NCI-H2171 (cell line): ENCODE results near the gene BST1.

Experiments used
- DNase-seq: peaks from one replicate; lab custom pipeline; 2025; lab: John Stamatoyannopoulos, UW

BST1 gene

DNA sequence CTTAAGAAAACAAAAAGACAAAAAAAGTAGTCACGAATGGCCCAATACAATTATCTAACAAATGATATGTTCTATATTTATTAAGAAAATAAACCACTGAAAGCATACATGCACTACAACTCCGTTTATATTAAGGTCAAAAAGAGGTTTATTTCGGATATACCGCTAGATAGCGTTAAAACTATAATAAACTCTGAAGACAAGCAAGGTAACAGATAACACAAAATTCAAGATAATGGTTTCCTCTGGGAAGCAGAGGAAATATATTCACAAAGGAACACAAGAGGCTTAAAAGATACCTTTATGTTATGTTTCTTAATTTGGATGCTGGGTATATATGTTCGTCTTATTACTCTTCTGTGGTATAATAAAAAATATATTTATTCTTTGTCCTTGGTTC is 26.0 kb upstream of the BST1 start:
- no peak for DNase-seq

DNA sequence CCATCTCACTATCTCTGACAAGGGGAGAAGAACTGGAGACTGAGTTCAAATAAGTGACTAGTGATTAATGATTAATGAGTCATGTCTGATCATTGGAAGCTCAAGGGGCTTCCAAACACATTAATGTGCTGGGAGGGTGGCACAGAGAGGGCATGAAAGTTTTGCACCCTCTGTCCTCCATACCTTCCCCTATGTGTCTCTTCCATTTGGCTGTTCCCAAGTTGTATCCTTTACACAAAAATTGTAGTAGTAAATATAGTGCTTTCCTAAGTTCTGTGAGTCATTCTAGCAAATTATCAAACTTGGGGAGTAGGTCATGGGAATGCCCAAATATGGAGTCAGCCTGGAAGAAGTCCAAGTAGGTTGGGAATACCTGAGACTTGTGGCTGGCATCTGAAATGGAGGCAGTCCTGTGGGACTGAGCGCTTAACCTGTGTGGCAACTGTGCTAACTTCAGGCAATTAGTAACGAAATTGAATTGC is 25.3 kb upstream of the BST1 start:
- DNase-seq: no peak

DNA sequence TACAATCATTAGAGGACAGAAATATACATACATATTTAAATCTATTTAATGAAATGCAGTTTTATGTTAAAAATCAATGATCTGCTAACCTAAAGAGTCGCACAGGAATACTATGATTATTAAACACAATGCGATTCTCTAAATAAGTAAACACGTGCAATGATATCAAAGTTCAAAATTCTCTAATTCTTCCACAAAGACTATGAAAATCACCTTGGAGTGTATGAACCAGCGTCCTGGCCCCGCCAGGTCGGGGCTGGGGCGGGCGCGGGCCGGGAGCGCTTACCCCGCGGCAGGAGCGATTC is 21.8 kb upstream of the BST1 start:
- no peak for DNase-seq

DNA sequence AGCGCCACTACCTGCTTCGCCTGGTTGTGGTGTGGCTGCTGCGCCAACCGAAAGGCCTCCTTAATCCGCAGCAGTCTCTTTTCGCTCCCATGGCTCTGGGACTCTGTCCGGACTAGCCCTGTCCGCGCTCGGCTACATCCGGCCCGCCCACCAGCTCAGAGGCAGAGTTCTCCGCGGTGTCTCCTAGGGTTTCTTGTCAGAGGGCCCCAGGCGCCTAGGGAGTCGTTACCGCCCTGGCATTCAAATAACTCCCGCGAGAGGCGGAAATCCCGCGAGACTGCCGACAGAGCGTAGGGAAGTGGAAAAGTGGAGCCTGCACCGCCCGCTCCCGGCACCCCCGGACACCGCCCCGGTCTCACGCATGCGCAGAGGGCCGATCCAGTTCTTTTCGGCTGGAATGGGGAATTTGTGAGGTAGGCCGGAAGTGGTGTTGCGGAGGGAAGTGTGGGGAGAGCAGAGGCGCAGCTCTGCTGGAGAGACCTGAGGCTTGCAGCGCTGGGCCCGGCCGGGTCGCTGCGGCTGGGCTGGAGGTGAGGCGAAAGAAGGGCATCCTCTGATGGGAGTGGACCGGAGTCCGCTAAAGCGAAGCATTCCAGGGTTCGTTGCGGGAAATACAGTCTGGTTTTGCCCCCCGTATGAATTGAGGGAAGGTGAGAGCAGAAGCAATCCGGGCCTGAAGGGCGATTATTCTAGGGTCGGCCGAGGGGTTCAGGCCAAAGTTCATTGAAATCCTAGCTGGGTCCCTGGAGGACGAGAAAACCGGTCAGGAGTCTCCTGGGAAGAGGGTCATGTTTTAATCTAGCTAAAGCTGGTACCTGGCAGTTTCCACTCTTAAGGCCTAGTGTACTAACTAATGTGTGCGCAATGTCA is 21.3 kb upstream of the BST1 start, which contains the start of gene FAM200B:
TSS of gene FAM200B (plus strand) at position 456 of the 870 bp plus-strand sequence. CDS start 5,151 bp downstream, outside the sequence.
- peak; percentile 84 for DNase-seq

DNA sequence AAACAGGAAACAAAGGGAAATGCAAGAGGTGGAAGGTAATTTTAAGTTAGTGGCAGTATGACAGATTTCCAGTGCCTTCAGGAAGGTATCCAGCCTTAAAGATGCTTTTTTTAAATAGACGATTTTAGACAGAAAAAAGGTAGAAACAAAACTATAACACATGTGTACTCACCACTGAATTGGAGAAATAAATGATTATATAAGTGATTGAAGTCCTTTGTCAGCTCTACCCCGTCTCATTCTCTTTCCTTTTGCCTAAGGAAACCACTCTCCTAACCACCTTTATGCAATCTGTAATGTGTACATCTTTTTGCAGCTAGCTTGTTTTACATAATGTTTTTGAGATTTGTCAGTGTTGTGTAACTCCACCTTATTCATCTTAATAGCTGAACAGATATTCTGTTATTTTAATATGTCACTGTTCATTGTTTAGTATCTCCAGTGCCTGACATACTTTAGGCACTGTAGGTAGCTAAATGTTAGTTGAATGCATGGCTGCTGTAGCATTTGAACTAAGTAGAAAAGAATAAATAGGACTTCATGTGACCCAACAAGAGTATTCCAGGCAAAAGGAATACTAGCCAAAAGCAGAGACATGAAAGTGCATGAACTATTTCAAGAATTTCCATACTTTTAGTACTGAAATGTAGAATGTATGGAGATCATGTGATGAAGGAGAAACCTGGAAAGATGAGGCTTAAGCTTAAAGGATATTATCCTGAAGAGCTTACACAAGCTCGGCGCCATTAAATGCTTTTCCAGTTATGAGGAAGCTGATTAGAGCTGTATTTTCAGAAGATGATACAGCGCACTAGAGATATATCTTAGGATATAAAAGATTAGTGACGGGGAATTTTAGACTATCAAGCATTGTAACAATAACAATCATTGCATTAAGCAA is 20.4 kb upstream of the BST1 start:
- DNase-seq: no peak

DNA sequence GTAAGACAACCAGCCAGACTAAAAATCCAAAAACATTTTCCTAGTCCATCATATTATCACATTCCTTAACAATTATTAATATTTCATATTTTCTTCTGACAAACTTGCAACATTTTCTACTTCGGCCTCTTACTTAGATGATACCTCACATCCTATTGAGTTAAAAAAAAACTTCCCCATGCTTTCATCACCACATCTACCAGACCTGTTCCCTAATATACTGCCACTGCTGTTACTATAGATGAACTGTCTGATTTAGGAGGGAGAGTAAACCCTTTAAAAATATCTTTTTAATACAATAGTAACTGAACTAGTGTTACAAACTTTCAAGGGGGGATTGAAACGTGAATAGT is 19.7 kb upstream of the BST1 start:
- DNase-seq: no peak

DNA sequence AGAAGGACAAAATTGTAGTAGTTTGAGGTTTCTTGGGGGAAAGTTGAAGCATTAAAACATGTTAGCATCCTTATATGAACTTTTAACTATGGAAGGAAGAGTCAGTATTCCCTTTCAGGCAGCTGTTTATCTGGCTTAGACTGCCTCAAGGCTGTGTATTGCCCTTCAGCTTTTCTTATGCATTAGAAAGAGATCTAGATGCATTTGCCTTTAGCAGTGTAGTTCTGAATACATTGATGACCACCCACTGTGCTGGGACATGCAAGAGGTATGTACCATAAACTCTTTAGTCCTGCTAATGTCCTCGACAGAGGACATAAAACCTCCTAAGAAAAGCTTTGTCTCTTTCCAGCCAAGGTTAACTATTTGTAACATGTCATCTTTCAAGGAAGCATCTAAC is 18.4 kb upstream of the BST1 start:
- DNase-seq: no peak

DNA sequence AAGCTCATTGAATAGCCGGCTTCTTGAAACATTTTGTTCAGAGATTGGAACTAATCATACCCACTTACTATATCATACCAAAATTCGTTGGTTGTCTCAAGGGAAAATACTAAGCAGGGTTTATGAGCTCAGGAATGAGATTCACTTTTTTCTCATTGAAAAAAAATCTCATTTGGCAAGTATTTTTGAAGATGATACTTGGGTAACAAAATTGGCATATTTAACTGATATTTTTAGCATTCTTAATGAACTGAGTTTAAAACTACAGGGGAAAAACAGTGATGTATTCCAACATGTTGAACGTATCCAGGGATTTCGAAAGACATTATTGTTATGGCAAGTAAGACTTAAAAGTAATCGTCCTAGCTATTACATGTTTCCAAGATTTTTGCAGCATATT is 14.8 kb upstream of the BST1 start:
- no peak for DNase-seq

DNA sequence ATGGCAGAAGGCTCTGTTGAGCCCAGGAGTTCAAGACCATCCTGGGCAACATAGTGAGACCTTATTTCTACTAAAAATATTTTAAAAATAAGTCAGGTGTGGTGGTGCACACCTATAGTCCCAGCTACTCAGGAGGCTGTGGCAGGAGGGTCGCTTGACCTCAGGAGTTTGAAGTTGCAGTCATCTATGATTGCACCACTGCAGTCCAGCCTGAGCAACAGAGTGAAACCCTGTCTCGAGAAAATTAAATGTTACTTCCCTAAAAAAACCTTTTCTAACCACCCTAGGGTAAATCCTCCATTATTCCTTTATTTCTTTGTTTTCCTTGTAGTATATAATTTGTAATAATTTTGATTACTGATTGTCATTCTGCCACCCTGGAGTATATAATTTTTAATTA is 13.3 kb upstream of the BST1 start:
- DNase-seq: no peak

DNA sequence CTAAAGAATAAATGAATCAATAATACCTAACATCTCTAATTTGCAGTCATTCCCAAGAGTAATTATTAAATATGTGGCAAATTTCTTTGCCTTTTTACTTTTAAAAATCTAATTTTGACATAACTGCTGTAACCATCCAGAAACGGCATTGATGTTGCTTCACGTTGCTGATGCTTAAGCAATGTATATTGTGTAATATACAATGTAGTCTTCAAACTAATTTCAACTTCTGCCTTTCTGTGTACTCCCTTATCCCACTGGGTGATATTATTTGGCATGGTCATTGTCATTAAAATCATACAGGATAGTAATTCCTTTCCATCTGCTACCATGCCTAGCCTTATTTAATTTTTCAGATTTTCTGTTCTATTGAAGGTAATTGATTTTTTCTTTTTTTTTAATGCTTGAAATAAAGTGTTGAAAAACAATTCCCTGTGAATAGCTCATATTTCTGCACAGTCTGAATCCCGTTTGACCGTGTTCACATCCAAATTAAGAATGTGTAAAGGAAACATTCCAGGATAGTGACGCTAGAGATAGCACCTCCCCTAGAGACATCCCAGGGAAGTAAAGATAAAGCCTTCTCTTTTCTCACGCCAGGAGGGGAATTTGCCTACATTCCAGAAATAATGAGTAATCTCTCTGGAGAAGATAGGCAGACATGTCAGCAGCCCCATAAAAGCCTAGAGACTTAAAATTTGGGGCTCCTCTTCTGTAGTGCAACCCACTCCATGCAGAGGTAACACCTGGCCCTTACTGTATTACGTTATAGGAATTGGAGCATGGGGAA is 12.7 kb upstream of the BST1 start:
- no peak for DNase-seq

DNA sequence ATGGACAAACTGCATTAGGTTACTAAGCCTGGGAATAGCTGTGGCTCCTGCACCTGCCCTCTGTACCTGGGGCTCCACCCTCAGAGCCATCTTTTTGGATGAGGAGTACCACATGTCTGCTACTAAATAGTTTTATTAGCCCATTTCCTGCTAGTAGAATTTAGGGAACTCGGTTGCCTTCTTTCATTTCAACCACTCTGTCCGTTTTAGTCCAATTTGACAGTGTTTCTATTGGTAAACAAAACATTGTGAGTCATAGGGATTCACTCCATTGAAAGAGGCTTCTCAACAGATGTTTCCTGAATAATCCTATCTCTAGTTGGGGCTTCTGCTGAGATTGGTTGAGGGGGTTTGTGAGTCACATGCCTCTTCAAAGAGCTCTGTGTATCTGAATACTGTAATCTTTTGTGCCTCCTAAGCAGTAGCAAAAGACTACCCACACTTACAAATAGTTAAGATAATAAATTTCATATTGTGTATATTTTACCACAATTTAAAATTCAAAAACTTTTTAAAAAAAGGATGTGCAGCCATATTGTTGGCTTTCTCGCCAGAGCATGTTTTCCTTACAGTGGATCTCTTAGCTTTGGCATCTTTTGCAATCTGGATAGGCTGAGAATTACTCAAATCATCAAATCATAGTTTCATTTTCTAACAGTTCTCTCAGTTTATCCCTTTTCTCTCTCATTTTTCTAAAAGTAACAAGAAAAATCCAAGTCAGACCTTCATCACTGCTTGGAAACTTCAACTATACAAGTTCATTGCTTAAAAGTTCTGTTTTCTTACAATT is 11.3 kb upstream of the BST1 start:
- DNase-seq: no peak

DNA sequence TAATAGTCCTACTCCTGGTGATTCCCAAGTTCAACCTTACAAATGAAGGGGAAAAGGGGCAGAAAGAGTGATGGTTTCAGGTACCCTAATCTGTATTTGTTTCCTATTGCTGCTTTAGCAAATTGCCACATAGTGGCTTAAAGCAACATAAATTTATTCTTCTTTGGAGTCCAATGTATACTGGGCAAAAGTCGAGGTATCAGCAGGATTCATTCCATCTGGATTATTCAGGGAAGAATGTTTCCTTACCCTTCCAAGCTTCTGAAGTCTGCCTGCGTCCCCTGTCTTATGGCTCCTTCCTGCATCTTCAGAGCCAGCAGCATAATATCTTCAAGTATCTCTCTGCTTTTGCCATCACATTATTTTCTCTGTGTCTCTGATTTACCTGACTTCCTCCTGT is 10.3 kb upstream of the BST1 start:
- DNase-seq: no peak

DNA sequence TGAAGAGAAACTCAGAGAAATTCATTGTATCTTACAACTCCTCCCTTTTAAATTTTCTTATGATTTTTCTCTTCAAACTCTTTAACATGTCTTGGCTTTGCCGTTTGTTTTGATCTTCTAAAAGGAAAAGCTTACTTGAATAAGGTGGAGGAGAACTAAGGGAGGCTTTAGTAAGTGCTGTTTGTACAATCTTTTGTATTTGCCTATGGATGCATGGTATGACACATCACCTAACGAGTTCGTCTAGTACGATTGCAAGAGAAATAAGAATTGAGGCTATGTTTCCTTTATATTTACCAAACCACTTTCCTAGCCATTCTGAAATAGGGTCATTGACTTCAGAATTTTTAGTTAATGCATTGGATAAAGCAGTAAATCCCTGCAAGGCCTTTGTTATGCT is 8.4 kb upstream of the BST1 start:
- DNase-seq: no peak

DNA sequence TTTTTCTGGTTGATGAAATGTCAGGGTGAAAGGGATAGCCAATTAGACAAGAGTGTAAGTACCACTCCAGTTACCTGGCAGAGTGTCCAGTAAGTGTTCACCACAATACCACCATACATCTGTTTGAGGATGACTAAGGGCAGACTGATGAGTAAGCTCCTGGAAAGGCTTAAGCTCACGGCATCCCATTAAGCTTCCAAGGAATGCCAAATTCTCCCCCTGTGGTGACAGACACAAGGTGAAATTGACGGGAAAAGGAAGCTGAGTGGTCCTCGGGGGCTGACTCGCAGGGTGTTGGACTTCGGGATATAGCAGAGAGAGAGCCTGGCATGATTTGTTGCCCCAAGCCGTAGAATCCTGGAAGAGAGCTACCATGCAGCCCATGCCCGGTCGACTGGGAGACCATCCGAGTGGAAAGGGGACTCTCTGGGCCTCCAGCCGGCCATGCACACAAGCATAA is 7.6 kb upstream of the BST1 start:
- no peak for DNase-seq

DNA sequence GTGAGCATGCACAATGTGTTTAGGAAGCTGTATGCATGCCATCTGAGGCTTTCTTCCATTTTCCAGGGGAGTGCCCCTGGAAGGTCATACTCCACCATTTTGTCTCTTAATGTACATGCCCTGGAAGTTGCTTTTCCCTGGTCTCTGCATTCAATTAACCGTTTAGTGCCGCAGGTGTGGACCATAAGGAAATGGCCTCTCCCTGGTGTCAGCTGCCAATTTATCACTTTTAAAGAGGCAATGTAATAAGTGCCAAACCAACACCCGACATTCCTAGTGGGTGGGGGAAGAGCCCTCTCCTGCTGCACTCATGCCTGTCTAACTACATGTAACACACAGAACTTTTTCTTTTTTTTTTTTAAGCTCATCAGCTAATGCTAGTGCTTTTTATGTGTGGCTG is 7.1 kb upstream of the BST1 start:
- no peak for DNase-seq

DNA sequence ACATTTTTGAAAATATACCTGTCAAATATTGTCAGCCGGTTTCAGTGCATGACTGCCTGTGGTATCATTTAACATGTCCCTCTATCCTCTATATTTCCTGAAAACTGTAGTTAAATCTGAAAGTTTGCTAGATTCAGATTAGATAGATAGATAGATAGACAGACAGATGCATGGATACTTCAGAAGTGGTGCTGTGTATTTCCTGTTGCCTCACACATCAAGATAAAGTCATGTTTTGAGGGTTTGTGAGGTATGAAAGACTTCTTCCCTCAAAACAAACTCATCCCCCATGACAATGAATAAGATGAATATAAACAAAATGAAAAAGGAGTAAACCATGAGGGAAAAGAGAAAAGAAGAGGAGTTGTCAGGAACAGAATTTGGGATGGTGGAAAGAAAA is 6.0 kb upstream of the BST1 start:
- no peak for DNase-seq

DNA sequence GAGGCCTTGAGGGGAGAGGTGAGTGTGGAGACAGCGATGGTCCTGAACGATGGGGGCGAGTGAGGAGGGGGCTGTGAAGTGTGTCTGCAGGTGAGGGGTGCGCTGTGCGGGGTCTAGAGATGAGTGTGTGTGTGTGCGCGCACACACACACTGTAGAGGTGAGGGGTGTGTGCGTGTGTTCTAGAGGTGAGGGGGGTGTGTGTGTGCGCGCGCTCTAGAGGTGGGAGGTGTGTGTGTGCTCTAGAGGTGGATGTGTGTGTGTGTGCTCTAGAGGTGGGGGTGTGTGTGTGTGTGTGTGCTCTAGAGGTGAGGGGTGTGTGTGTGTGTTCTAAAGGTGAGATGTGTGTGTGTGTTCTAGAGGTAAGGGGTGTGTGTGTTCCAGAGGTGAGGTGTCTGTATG is 574 bp downstream of the BST1 start:
- DNase-seq: no peak

DNA sequence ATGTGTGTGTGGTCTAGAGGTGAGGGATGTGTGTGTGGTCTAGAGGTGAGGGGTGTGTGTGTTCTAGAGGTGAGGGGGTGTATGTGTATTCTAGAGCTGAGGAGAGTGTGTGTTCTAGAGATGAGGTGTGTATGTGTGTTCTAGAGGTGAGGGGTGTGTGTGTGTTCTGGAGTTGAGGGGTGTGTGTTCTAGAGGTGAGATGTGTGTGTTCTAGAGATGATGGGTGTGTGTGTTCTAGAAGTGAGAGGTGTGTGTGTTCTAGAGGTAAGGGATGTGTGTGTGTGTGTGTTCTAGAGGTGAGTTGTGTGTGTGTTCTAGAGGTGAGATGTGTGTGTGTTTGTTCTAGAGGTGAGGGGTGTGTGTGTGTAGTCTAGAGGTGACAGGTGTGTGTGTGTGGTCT is 1.3 kb downstream of the BST1 start:
- DNase-seq: no peak

DNA sequence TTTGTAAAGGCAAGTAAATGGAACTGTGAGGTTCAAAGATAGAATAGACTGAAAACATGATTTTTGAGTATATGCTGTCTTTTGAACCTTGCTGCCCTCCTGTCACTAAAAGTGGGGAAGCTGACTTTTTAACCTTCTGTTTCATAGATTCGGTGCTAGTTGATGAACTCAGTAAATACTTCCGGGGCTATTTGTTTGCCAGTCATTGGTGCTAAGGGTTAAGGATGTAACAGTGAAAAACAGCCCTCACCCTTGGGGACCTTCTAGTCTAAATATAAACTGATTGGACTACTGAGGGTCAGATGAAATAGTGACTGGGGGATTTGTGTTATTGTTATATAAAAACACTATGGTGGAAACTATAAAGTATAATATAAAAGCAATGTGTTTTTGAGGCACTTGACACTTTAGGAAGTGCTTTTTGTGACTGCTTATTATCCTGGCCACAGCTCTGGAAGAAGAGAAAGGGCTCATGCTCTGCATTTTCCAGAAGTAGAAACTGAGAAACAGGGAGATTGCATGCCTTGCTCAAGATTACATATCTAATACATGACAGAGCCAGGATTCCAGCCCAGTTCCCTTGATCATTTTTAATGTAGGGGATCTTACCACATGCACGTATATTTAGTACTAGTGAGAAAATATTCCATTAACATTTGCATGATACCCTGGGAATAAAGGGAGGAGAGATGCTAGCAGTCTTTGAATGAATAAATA is 3.9 kb downstream of the BST1 start:
- no peak for DNase-seq

DNA sequence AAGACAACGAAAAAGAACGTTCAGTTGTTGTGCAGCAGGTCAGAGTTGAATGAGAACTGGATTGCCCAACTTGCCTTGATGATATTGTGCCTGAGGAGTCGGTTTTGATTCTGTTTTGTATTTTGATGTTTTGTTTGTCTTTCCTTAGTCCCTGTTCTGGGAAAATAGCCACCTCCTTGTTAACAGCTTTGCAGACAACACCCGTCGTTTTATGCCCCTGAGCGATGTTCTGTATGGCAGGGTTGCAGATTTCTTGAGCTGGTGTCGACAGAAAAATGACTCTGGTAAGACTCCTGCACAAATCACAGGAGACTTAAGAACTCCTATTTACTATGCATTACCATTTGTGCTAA is 4.5 kb downstream of the BST1 start:
- no peak for DNase-seq

DNA sequence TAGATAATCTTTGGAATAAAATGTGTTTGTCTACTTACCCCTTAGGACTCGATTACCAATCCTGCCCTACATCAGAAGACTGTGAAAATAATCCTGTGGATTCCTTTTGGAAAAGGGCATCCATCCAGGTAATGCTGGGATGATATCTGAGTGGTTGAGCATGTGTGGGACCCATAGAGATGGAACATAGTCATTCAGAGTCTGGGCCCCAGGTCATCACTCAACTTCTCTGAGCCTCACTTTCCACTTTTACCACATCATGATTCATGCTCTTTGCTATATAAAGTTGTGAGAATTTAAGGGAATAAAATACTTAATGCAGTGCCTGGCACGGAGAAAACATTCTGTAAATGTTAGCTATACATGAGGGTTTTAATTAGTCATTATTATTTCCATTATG is 8.9 kb downstream of the BST1 start:
- no peak for DNase-seq
